ENCODE results near the gene RNF121.

RNF121 gene

DNA sequence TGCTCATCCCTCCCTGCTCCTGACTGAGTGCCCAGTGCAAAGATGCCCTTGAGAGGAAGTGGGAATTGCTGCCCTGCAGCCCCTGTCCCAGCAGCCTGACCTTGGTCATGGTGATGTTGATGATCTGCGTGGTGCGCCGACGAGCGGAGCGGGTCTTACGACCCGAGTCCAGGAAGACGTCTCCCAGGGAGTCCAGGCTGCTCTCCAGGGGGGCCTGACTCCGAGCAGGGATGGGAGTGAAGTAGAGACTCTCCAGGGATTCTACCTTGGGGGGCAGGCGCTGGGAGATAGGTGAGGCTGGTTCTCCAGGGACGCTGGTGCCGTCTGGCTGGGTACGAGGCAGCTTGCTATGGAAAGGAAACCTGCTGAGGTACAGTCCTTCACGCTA lies 78.2 kb downstream of the RNF121 start:
- DNase-seq: no peak

DNA sequence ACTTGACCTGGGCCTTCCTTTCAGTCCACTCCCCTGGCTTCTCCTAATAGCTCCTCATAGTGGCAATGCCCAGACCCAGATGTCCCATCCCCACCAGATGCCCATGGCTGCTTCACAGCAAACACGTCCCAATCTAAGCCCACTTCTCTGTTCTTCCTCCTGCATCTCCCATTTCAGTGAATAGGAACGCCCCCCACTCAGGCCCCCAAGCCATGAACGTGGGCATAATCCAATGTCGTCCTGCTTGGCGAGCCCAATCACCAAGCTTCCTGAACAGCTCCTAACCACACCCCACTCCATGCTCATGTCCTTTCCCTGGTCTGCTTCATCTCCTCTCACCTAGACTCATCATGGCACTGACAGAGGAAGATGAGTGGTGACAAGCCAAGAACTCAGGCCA lies 78.7 kb downstream of the RNF121 start:
- no peak for DNase-seq

DNA sequence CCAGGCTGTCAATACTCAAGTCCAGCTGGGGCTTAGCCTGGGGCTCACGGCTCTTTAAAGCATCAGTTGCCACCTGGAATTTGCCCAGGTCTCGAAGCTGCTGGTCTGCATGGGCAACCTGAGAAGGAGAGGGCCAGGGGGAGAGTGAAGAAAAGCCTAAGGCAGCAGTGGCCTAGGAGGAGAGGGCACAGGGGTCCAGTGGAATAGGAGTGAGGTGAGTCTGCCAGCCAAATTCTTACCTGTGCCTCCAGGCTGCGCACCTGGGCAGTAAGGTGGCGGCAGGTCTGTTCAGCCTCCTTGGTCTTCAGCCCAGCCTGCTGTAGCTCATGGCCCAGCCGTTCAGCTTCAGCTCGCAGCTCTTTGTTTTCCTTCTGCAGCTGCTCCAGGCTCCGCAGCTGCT lies 79.9 kb downstream of the RNF121 start:
- no peak for DNase-seq

DNA sequence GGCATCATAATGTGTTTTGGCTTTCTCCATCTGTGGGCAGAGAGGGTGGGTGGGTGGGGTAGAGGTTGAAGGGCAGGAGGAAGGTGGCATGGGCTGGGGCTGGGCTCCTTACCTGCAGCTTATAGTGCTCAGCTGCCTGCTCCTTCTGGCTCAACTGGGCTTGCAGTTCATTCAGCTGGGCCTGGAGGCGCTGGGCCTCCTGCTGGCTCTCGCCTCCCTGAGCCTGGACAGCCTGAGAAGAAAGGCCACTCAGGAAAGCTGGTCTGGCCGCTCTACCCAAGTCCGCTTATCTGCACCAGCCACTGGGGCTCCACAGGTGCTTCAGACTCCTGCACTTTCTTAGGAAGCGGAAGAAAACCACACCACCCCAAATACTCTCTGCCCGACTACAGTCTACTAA lies 80.3 kb downstream of the RNF121 start:
- DNase-seq: no peak

DNA sequence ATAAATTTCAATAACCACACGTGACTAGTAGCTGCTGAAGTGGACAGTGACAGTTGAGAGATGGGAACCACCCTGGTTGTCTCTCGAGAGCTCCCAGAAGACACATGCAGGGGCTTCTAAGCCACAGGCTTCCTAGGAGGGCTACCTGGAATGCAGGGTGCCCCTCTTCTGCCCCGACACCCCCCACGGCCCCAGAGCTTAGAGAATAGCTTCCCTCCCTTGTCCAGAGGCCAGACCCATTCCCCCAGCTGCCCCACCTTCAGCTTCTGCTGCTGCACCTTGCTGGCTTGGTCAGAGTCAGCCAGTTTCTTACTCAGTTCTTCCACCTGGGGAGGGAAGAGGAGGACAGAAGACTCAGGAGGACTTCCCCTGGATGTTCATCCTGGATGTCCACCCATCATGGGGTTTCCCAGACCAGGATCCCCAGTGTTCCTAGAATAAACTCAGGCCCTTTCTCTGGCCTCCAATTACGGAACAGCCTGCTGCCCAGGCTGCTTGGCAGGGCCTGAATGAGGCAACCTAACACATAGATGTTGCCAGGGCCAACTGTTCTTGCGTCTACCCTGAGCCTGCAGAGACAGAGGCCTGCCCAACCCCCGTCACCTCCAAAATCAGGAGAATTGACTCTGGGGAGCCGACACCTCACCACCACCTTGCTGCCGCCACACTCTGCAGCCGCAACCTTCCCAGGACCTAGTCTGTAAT lies 81.8 kb downstream of the RNF121 start:
- DNase-seq: no peak

DNA sequence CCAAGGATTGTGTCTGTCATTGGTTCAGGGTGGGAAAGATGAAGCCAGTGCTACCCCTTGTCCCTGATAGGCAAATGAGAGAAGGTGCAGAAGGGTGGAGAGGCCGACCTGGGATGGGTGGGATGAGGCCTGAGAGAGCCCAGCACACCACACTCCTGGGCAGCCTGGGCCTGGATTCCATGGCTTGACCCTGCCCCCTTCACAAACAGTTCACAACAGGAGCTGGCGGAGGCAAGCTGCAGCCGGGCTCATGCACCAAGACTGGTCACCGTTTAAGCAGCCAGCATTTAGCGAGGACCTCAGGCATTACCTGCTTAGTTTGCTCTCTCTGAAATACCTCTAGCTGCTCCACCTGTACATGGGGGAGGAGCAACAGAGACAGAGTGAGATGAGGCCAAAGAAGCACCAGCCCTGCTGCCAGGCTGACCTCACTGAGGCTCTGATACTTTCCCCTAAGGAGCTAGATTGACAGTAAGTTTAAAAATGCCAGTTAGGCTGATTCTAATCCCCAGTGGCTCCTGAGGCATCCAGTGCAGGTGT lies 83.3 kb downstream of the RNF121 start:
- no peak for DNase-seq

DNA sequence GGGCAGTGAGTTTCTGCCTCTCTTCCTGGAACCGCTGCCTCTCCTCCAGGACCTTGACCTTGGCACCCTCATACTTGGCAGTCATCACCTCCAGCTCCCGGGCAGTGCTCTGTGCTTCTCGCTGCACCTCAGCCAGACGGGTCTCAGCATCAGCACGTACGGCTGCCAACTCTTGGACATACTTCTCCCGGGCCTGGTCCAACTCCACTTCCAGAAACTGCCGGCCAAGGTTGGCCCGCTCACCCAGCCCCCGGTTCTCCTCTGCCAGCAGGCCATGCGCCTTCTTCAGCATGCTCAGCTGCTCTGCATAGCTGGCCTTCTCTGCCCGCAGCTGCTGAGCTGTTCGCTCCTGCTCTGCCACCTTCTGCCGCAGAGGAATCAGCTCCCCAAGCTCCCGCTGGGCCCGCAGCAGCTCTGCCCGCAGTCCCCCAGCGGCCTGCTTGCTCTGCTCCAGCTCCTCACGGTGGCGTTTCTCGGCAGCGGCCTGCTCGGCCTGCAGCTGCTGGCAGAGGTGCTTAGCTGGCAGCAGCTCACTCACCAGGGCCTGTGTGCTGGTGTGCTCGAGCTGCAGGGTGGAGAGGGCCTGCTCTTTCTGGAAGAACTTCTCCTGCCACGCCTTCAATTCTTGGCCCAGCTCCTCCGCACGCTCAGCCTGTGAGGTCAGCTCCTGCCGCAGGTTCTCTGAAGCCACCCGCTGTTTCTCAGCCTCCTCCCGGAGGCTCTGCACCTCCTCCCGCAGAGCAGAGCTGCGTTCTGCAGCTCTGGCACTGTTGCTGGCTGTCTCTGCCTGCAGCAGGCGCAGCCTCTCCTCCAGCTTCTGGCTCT lies 84.3 kb downstream of the RNF121 start:
- DNase-seq: no peak

DNA sequence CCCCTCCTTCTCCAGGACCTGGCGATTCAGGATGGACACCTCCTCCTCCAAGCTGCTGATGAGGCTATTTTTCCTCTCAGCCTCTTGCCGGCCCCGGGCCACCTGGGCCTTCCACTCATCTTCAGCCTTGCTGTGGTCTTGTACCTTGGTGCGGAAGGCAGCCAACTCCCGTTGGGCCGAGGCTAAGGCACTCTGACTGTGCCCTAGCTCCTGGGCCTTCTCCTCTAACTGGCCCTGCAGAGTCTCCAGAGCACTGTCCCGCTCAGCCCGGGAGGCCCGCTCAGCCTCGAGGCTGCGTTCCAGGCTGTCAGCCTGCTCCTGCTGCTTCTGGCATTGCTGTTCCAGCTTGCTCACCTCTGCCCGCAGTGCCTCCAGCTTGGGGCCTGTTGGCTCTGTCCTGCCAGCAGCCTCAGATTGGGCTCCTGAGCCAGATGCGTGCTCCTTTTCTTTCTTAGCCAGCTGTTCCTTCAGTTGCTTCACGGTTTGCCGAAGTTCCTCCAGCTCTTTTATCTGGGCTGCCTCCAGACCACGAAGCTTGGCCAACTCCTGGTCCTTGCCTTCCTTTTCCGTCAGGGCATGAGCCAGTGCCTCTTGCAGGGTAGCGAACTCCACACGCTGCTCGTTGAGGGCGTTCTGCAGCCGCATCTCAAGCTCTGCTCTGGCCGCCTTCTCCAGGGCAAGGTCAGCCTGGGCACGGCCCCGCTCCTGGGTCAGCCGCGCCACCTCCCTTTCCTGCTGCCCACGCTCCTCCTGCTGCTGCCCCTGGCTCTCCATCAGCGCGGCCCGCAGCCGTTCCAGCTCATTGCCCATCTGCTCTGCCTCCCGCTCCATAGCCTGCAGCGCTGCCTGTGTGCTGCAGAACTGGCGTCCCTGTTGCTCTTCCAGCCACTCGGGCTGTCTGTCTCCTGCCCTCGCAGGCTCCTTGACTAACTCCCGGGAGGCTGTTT lies 85.2 kb downstream of the RNF121 start:
- DNase-seq: no peak

DNA sequence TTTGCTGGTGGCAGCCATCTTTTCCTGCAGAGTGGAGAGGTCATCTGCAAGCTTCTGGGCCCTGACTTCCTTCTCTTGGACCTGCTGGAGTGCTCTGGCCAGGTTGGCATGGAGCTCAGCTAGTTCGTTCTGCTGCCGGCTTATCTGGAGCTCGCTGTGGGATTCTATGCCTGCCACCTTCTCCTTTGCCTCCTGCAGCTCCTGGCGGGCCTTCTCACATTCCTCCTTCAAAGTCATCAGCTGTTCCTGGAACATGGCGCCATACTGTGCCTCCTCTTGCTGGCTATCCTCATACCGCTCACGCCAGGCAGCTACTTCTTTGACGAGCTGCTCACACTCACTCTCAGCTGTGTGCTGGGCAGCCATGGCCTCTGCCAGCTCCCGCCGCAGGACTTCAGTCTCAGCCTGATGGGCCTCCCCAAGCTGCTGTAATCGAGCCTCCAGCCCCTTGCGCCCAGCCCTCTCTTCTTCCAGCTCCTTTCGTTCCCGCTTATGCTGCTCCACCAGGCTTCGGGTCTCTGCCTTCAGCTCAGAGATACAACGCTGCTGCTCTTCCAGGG lies 86.0 kb downstream of the RNF121 start:
- DNase-seq: no peak

DNA sequence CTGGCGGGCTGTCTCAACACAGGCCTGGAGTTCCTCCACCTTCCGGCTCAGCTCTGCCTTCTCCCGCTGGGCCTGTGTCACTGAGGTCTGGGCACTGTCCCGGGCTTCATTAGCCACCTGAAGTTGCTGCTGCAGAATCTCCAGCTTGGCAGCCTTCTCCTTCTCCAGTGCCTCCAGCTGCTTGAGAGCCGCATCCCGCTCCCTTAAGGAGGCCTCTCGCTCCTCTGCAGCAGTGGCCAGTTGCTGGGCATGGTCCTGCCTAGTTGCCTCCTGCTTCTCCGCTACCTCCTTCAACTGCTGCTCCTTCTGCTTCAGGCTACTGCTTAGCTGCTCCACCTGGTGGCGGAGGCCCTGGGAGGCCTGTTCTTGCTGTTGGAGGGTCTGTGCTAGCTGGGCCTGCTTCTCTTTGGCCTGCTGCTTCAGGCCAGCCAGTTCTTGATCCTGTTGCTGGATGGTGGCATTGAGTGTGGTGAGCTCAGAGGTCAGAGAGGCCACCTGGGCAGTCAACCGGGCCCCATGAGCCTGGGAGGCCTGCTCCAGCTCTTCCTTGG lies 86.7 kb downstream of the RNF121 start:
- no peak for DNase-seq

DNA sequence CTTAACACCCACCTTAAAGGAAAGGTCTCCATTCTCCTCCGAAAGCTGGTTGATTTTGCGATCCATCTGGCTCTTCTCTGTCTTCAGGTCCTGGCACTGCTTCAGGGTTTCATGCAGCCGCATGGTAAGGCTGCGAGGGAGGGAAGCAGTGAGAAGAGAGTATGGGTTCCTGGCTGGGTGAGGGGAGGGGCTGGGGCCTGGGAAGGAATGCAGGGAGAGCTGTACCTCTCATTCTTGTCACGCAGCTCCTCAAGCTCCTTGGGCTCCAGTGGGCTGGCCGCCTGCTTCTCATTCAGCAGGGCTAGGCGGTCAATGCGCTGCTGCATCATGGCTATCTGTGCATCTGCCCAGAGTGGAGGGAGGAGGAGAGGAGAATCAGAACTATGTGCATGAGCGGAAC lies 89.3 kb downstream of the RNF121 start:
- DNase-seq: no peak

DNA sequence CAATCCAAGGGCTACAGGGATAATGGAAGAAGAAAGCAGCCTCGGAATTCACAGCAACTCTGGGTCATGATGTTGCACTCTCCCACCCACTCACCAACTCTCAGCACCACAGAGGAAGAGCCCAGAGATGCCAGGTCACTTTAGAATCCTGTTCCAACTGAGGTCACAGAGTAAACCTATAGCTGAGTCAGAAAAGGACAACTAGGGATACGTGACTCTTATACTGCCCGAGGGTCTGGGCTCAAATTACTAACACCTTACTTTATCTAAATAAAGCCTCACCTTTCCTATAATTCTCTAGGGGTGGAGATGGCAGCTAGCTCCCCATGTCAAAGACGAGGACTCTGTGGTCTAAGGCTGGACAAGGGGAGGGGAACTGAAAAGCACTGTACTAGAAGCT lies 94.5 kb downstream of the RNF121 start:
- DNase-seq: no peak

DNA sequence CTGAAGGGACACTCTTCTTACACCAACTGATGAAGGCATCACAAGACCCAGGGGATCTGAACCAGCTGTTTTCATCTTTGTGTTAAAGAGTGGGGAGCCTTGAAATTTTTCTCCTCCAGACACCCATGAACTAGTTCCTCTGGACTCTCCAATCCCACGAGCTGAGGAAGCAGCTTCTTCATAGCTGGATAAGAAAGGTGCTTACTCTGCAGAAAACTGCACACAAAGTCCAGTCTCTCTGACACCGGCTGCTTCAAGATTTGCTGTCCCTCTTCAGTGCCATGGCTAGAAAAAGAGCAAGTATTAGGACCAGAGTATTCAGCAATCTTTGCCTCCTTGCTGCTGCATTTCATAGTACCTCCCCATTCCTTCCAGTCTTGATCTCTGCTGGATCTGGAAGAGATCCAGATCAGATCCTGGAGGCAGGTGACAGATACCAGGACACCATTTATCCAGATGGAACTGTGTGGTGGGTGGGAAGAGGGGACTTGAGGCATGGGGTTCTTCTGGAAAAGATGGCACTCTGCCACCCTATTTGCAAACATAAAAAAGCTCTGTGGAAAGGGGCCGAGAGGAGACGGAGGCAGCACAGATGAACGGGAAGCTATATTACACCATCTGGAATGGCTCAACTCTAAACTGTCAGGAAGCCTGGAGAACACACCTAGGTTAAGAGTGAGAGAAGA lies 95.4 kb downstream of the RNF121 start:
- no peak for DNase-seq

DNA sequence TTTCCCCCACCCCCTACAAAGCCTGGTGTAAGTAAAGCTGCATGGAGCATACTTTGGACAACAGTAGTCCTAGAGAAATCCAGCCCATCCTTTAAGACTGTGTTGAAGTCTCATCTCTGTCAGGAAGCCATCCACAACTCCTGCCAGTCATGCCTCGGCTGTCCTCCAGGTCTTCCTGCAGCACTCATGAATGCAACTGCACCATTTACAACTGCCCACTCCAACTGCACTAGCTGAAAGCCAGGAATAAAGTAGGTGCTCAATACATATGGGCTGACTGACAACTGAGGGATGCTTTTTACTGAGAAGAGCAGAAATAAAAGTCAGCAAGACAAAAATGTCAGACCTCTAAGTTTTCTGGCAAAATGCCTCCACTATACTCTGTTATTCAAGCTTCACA lies 97.2 kb downstream of the RNF121 start:
- no peak for DNase-seq

DNA sequence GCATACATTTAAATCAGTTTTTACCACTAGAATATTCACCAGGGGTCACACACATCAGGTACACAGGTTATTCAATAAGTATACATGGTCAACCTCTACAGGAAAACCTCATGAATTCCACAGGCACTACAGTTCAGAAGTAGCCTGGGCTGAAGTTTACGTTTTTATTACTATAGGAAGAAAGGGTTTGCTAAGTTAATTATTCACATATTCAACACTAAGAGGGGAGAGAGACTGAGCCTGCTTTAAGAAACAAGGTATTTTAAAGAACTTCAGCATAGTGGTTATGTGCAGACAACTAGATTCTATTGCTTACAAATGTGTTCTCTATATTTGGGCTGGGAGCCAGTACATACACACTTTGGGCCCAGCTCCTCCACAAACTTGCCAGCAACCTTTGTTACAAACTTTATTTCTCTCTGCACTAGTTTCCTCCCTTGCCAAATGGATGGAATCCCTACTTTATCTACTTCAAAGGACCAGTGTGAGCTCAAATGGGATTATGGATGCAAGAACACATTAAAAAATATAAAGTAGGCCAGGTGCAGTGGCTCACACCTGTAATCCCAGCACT lies 101.7 kb downstream of the RNF121 start:
- DNase-seq: no peak

DNA sequence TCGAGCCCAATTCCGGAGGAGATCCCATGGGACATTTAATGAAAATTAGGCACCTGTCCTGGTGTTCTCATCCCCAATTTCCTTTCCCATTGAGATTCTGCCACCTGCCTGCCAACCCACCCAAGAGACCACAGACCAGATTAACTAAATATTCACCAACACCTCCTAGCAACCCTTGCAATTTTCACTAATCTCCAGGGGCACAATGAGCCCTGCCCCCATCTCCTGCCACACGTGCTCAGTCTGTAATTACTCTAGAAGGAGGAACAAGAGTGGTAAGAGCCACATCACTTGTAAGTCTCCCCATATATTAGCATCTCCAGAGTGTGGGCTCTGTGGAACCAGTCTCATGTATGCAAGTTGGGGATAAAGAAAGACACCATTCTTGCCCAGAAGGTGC lies 107.8 kb downstream of the RNF121 start:
- DNase-seq: no peak

DNA sequence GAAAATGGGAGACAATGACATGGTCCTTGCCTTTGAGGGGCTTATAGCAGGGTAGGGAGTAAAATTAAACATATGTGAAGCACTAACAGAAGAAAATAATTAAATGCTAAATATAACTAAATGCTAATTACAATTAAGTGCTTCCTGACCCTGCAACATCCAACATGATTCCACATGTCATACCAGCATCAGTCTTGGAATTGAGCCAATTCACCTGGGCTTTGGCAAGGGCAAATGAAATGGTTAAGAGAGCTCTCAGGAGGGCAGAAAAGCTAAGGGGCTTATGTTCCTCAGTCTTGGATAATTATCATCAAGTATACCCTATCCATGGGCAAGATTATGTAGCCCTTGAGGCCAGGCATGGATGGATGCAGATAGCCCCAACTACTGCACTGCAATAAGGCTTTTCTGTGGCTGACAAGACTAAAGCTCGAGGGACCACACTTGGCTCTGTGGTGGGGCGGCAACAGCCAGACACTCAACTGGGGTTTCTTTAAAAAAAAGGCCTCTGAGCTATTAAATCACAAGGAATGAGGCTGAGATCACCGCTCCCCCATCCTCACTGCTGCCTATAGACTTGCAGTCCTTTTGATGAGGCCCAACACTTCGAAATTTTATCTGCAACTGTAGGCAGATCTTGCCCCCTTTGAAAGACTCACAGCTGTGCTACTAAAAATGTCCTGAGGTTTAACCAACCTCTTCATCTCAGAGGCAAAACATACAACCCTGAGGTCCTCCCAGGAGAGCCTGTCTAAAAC lies 108.9 kb downstream of the RNF121 start:
- no peak for DNase-seq

DNA sequence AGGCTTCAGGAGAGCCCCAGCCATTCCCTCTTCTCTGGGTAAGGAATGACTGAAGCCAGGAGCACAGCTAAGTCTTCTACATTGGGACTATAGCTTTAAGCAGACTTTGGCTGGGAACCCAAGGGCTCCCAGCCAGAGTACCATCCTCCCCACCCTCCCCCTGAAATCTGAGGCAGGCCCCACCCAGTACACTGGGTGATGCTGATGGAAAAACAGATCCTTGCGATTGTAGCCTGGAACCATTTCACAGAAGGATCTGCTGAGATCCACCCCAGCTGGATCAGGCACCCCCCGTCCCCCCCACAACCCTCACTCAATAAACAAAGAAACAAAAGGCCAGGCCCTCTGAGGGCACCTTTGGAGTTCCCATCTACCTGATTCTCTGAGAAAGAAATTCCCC lies 109.6 kb downstream of the RNF121 start:
- DNase-seq: no peak

DNA sequence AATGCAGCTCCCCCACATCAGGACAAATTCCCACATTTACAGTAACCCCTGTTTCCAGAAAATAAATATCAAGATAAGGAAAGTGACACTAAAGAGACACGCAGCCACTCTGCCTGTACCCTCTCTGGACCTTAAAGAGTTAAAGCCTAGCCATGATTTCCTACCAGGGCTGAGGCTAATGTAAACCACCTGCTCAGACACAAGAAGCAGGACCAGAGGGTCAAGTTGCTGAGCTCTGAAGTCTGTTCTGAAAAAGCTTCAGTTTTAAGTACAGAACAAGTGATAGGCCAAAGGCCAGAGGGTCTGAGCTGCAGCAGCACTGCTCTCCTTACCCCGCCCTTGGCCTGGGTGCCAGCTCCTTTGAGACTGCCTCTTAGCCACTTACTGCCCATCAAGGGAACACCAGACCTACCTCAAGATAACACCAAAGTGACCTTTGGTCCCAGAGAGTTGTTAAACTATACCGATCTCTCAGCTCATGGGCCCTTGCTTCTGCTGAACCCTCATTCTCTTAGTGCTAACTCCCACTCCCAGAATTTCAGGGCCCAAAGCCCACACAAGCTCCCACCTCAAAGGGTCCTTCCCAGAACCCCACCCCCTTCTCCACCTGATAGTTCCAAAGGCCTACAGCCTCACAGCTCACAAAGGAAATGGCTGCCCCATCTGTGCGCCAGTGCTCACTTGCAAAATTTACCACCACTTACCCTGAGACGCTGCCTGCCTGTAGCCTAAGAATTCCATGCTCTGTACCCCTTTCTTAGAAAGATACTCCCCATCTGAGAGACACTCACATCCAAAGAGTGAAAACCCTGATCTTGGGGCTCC lies 110.4 kb downstream of the RNF121 start:
- DNase-seq: no peak

Measured in activated gamma-delta T cell (primary cell).